GM18870 (cell line): ENCODE data around the gene PSME2.

Experiments
- ATAC-seq: cut with Tn5 transposase; IDR thresholded peaks from one replicate; pipeline ENCODE4 v1.9.1; 2021; ENCODE audit warnings: moderate library complexity; ENCODE audit not compliant: unreplicated experiment

Gene PSME2

GRCh38 chr14:24095271-24096068 is 50.9 kb downstream of the PSME2 start:
- peak; percentile 71 for ATAC-seq

GRCh38 chr14:24094841-24095270 is 51.6 kb downstream of the PSME2 start:
- no peak for ATAC-seq

GRCh38 chr14:24093901-24094840 is 52.2 kb downstream of the PSME2 start, which contains the start of gene PCK2:
Gene PCK2 (plus strand): TSS chr14:24094311. CDS start chr14:24094406, 95 bp downstream.
- ATAC-seq, result no peak
